ENCODE data around the gene ABCA13. TPM values are rescaled to one million over a fixed set of nuclear protein-coding genes. Genes with fewer than 3 reads are reported as not detected.

The ABCA13 gene
- total RNA-seq, 1 donor from 2014 or later: 7.6 TPM

- intact Hi-C loops (cut with DNase I): no loop called here
- DNase-seq (ENCODE audit: low spot score) (no peak), ATAC-seq (no peak)
These were observed 464.5 kb downstream of the ABCA13 start for GRCh38 chr7:48635796-48636195.

DNA sequence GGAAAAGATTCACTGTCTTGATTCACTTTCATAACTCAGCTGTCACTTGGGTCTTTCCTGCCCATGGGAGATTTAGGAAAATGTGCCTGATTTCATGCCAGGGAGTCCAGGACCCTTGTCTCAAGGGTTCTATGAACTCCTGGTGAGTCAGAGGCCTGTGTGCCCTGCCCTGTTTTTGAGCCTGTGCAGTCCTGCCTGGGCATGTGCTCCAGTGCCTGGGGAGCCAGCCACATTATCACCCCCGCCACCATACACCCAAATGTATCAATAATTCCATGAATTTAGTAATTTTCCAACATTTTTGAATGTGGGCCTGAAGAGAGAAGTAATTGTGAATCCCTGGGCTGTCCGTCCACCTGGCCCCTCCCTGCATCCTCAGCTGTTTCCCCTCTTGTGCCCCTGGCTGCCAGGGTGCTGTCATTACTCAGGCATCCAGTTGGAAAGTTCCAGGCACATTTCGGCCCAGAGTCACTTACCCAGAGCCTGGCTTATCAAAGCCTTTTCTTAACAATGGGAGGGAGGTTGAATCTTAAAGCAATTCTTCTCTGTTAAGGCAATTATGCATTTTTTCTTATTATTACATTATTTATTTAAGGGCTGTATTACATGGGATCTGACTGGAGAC, 465.2 kb downstream of the ABCA13 start:
- intact Hi-C loops (cut with DNase I): no loop called here
- DNase-seq (ENCODE audit: low spot score) (no peak), ATAC-seq (no peak)

GRCh38 chr7:48637382-48637781, 466.1 kb downstream of the ABCA13 start:
- intact Hi-C loops (cut with DNase I): no loop called here
- ATAC-seq: no peak
- no peak for DNase-seq (ENCODE audit: low spot score)

DNA sequence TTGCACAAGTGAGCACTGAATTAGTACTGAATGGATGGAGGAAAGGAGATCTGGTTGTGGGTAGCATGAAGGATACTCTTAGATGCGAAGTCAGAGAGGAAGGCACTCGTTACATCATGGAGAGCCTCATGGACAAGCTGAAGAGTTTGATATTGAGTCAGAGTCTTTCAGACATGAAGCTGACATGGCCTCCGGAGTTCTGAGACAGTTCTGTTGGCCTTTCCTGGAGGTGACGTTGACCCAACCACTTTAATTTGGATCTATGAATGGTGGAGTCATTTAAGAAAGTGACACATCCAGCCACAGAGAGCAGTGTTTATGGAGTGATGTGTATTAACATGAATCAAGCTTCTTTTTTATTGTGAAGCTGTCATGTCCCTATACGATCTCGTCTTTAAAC, 466.8 kb downstream of the ABCA13 start:
- DNase-seq (ENCODE audit: low spot score) (no peak), ATAC-seq (no peak)
- intact Hi-C loops (cut with DNase I): no loop called here

DNA sequence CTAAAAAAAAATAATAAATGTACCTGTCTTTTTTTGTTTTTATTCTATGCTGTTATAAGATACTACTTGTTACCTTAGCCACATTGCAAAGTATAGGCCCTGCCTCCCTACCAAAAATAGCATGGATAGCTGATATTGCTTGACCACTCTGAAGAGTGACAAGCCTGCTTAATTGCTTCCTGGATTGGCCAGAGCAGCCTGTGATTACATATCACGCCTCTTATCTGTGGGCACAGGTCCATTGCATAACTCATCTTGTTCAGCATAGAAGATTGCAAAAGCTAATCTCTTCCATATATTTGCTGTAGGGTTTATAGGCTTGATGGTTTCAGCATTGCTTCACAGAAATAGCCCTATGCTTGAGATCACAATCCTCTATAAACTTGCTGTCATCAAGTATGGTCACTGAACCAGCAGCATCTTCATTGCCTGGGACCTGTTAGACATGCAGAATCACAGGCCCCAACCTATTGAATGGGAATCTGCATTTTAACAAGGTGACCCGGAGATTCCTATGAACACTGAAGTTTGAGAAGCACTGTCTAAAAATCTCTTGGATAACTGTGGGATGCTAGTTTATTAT, 472.3 kb downstream of the ABCA13 start:
- ATAC-seq: no peak
- intact Hi-C loops (cut with DNase I): no loop called here
- DNase-seq (ENCODE audit: low spot score): no peak

GRCh38 chr7:48658138-48658537, 486.9 kb downstream of the ABCA13 start:
- no peak for ATAC-seq
- intact Hi-C loops (cut with DNase I): no loop called here
- no peak for DNase-seq (ENCODE audit: low spot score)

DNA sequence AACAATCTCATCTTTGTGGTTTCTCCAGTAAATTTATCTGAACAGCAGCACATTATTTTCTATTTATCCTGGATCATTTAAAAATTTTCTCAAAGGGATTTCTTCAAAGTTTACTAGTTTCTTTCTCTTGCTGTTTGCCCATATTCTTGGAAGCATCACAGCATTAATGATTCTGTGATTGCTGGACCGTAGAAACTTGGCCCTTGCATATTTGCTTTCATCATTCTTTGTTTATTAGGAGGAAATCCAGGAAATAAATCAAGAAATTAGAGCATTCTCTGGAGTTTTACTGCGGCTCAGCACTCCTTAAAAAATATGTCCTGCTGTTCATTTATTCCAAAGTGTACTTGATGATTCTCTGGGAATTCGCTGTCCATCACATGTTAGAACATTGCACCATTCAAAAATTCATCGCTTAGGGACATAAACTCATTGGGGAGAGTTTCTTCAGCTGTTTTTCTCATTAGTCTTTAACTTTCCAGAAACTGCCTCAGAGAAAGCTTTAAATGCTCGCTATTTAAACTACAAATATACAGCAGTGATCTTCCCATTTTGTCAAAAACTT, 489.1 kb downstream of the ABCA13 start:
- ATAC-seq: peak; percentile 89
- no peak for DNase-seq (ENCODE audit: low spot score)
- intact Hi-C loops (cut with DNase I): no loop called here

DNA sequence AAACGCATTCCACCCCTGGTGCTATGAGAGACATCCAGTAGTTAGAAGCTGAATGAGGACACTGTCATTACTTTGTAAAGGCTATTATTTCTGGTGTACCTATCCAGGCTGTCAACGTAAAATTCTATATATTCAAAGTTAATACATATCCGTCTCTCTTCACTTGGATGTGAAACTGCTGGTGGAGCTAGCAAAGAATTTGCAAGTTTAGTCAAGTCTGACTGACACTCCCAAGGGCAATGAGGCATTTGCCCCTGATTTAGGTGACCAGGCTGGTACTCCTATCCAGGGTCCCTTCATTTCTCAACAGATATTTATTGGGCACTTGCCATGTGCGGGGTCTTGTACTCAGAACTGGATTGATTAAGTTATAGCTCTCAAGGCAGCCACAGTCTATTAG, 493.0 kb downstream of the ABCA13 start:
- intact Hi-C loops (cut with DNase I): no loop called here
- no peak for DNase-seq (ENCODE audit: low spot score)
- no peak for ATAC-seq

- no peak for ATAC-seq
- intact Hi-C loops (cut with DNase I): no loop called here
- no peak for DNase-seq (ENCODE audit: low spot score)
These were observed 494.3 kb downstream of the ABCA13 start for GRCh38 chr7:48665353-48666135.

- intact Hi-C loops (cut with DNase I): no loop called here
- ATAC-seq: no peak
- DNase-seq (ENCODE audit: low spot score): no peak
These were observed 496.1 kb downstream of the ABCA13 start for GRCh38 chr7:48667407-48667806.

DNA sequence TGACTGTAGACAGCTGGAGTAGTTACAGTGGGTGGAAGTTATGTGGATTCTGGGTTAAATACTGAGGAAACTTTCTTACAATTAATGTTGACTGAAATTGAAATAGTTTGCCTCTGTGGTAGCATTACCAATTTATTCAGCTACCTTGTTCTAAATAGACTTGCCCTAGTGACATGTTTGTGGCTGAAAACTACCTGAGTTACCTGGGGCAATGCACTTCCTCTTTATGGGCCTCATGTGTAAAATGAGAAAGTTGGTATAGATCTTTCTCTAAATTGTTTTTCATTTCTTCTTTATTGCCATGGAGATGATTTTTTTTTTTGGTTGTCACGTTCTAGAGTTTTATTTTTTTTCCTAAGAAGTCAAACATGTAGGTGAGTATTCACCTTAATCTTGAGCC, 500.4 kb downstream of the ABCA13 start:
- no peak for DNase-seq (ENCODE audit: low spot score)
- intact Hi-C loops (cut with DNase I): no loop called here
- ATAC-seq: no peak

GRCh38 chr7:48681006-48681405, 509.7 kb downstream of the ABCA13 start:
- ATAC-seq (no peak), DNase-seq (ENCODE audit: low spot score) (no peak)
- intact Hi-C loops (cut with DNase I): no loop called here

- intact Hi-C loops (cut with DNase I): no loop called here
- no peak for DNase-seq (ENCODE audit: low spot score)
- ATAC-seq: no peak
These were observed 520.5 kb downstream of the ABCA13 start for GRCh38 chr7:48691788-48692187.

Other genes starting within 250 kb of the ABCA13 start
- gene PKD1L1, start 223.0 kb upstream of the ABCA13 start, total RNA-seq: 1.5 TPM
- gene HUS1, start 191.8 kb upstream of the ABCA13 start, total RNA-seq: 39.7 TPM
- not detected for gene SUN3, start 142.4 kb upstream of the ABCA13 start, total RNA-seq
- gene C7orf57, start 135.9 kb upstream of the ABCA13 start, total RNA-seq: not detected
- 24.3 TPM for gene UPP1, start 82.2 kb upstream of the ABCA13 start, total RNA-seq